Gastrocnemius medialis (tissue), 4 donors: ENCODE data around the gene CFAP161. TPM values are rescaled to one million over a fixed set of nuclear protein-coding genes. Genes with fewer than 3 reads are reported as not detected.

Experiments used
- ATAC-seq, 2 donors: fragments of 150-250 bp; one replicate each; pipeline ENCODE4 v1.9.1; 2016
- DNase-seq, 2 donors: peaks; one replicate each; pipeline ENCODE4 v3.0.0-alpha.2; 2019
- H3K27ac ChIP-seq, 4 donors: fragments of 200-600 bp; sonication (generic); 1 replicate in 1 of 4; 2 replicates in 3 of 4; pipeline ENCODE4 v1.5.1; 2016 to 2018; ENCODE audit warnings: mild to moderate bottlenecking in 2 of 4, moderate library complexity in 1 of 4
- H3K27me3 ChIP-seq, 3 donors: fragments of 200-600 bp; sonication (generic) in 2 of 3; 1 replicate in 1 of 3; 2 replicates in 2 of 3; pipeline versions ENCODE4 v1.5.1 to v1.6.0; 2016 to 2019; ENCODE audit warnings: mild to moderate bottlenecking in 1 of 3, moderate library complexity in 1 of 3
- H3K36me3 ChIP-seq, 2 donors: fragments of 200-600 bp; sonication (generic) in 1 of 2; one replicate each; pipeline ENCODE4 v1.5.1; 2017 to 2018
- H3K4me1 ChIP-seq, 2 donors: fragments of 200-600 bp; sonication (generic) in 1 of 2; one replicate each; pipeline ENCODE4 v1.5.1; 2016 to 2017; ENCODE audit warnings: mild to moderate bottlenecking in 2 of 2
- H3K4me3 ChIP-seq, 4 donors: fragments of 200-600 bp; sonication (generic) in 3 of 4; 1 replicate in 1 of 4; 2 replicates in 3 of 4; pipeline ENCODE4 v1.5.1; 2016 to 2019; ENCODE audit warnings: mild to moderate bottlenecking in 2 of 4
- H3K9me3 ChIP-seq, 3 donors: fragments of 200-600 bp; sonication (generic) in 2 of 3; 1 replicate in 1 of 3; 2 replicates in 2 of 3; pipeline ENCODE4 v1.5.1; 2016 to 2019
- CTCF ChIP-seq, 5 experiments: fragments of 450-650 bp in 3 of 5; fragments of 200-600 bp in 2 of 5; sonication (generic) in 2 of 5; IDR thresholded peaks in 4 of 5; conservative IDR thresholded peaks in 1 of 5; 1 replicate in 4 of 5; 2 replicates in 1 of 5; pipeline ENCODE4 v1.5.1; 2016 to 2019; ENCODE audit warnings: antibody characterized with exemption in 5 of 5, mild to moderate bottlenecking in 3 of 5, moderate library complexity in 3 of 5
- POLR2A ChIP-seq, 2 donors: fragments of 450-650 bp; IDR thresholded peaks; one replicate each; pipeline ENCODE4 v1.6.1; 2017; ENCODE audit warnings: antibody characterized with exemption in 2 of 2, mild to moderate bottlenecking in 2 of 2, moderate library complexity in 2 of 2
- in situ Hi-C, 4 donors: fragments of 200-750 bp; cut with MboI; loops; one replicate each; pipeline versions ENCODE4 v1.15.0 to v1.8.0; 2017; ENCODE audit warnings: low sequenced_read_pairs in 4 of 4
- intact Hi-C: fragments of 100-400 bp; cut with DNase I; formaldehyde crosslinking; loops from one replicate; pipeline ENCODE4 v1.15.1; 2023; ENCODE audit warnings: low total_unique reads
- total RNA-seq, 4 donors: library from RNA; depleted of rRNA; stranded (reverse); fragments of >200 nt; gene quantifications; one replicate each; pipeline versions ENCODE4 v1.1.0 to v1.2.3, GENCODE V29; 2016

The CFAP161 gene
- total RNA-seq, 4 donors from 2014 or later = not detected

GRCh38 chr15:81146006-81146405 lies 11.9 kb downstream of the CFAP161 start:
- ATAC-seq = no peak
- H3K27ac ChIP-seq = no peak overlapping the region
- H3K4me1 ChIP-seq = no peaks in the 10 kb centered on the region
- H3K27me3 ChIP-seq = no peaks in the 10 kb centered on the region
- H3K4me3 ChIP-seq = no peak overlapping the region
- no peaks in the 10 kb centered on the region for H3K9me3 ChIP-seq
- DNase-seq = no peak
- in situ Hi-C loops (no loop called here), intact Hi-C loops (no loop called here)
- TF ChIP-seq CTCF (IDR thresholded peaks at IDR 0.05 in 4 of 5, conservative IDR thresholded peaks at IDR 0.05 in 1 of 5) = no peak
- no peaks in the 10 kb centered on the region for H3K36me3 ChIP-seq

GRCh38 chr15:81146466-81146865 lies 12.4 kb downstream of the CFAP161 start:
- Histone ChIP-seq H3K27ac (no peak overlapping the region), H3K9me3 (no peaks in the 10 kb centered on the region), H3K36me3 (no peaks in the 10 kb centered on the region), H3K27me3 (no peaks in the 10 kb centered on the region), H3K4me1 (no peaks in the 10 kb centered on the region), H3K4me3 (no peak overlapping the region)
- intact Hi-C loops = no loop called here
- no peak for TF ChIP-seq POLR2A (IDR thresholded peaks at IDR 0.05)
- no peak for TF ChIP-seq CTCF (IDR thresholded peaks at IDR 0.05 in 4 of 5, conservative IDR thresholded peaks at IDR 0.05 in 1 of 5)
- DNase-seq = no peak
- in situ Hi-C loops = no loop called here
- no peak for ATAC-seq

GRCh38 chr15:81151389-81151788 lies 17.3 kb downstream of the CFAP161 start:
- in situ Hi-C loops (no loop called here), intact Hi-C loops (loop anchor here (5.0 kb wide), 1 partner anchor 44 kb away; no protein-coding TSS in a partner anchor)
- no peaks in the 10 kb centered on the region for H3K27me3 ChIP-seq
- TF ChIP-seq POLR2A (IDR thresholded peaks at IDR 0.05) (no peak), CTCF (IDR thresholded peaks at IDR 0.05 in 4 of 5, conservative IDR thresholded peaks at IDR 0.05 in 1 of 5) (no peak)
- no peak for DNase-seq
- ATAC-seq = no peak
- no peaks in the 10 kb centered on the region for H3K36me3 ChIP-seq
- H3K27ac ChIP-seq = no peak overlapping the region
- no peak overlapping the region for H3K4me3 ChIP-seq
- H3K9me3 ChIP-seq = no peaks in the 10 kb centered on the region
- H3K4me1 ChIP-seq = no peaks in the 10 kb centered on the region

GRCh38 chr15:81152339-81152738 lies 18.3 kb downstream of the CFAP161 start:
- no peak for ATAC-seq

More at GRCh38 chr15:81152339-81152738, 18.3 kb downstream of the CFAP161 start:
- no peak overlapping the region for H3K27ac ChIP-seq
- H3K27me3 ChIP-seq = no peaks in the 10 kb centered on the region
- intact Hi-C loops (loop anchor here (5.0 kb wide), 1 partner anchor 45 kb away; no protein-coding TSS in a partner anchor), in situ Hi-C loops (no loop called here)
- no peak overlapping the region for H3K4me3 ChIP-seq
- no peak for DNase-seq
- no peaks in the 10 kb centered on the region for H3K36me3 ChIP-seq
- TF ChIP-seq POLR2A (IDR thresholded peaks at IDR 0.05) (no peak), CTCF (IDR thresholded peaks at IDR 0.05 in 4 of 5, conservative IDR thresholded peaks at IDR 0.05 in 1 of 5) (no peak)
- no peaks in the 10 kb centered on the region for H3K9me3 ChIP-seq
- H3K4me1 ChIP-seq = no peaks in the 10 kb centered on the region
